ENCODE data around the gene IGFBP6. TPM values are rescaled to one million over a fixed set of nuclear protein-coding genes. Genes with fewer than 3 reads are reported as not detected.
A peak's percentile ranks its signal among the peaks of the same experiment; 100 is the strongest.

The IGFBP6 gene
- total and polyA plus RNA-seq, 7 donors, result 3.0 to 444 (median 133) TPM

DNA sequence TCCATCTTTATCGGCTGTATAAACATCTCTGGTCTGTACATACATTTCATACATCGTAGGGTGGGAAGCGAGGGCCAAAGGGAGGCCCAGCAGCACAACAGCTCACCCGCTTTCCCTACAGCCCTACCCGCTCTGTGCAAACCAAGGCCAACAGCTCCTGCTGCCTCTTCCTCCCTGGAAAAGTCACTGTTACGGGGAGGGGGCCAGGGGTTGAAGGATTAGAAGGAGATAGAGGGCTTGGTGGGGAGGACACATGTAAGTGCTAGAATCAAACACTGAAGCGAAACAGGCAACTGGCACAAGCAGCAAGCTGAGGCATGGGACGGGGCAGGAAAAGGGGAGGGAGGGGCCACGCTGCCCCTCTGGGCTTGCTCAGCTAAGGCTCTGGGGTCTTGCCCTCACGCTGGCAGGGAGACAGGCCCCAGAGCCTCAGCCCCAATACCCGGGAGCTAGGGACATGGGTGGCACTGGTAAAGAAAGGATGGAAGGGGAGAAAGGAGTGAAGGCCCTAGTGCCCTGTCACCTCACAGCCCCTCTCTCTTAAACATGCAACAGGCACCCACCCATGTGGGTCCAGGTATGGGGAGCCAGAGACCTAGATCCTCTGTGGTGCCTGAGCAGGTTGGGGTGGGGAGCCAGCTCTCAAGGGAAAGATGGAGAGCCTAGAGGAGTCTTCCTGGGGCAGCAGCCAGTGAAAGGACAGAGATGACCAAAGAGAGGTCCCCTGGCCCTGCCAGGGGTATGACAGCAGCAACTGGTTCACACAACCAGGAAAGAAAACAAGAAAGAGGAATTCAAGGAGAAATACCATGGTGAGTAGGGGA is 32.6 kb upstream of the IGFBP6 start:
- Histone ChIP-seq H3K9me3 (no peaks in the 10 kb centered on the region), H3K36me3 (peaks cover 3 to 91% (median 19%) of the 10 kb centered on the region in 4 donors), H3K27ac (peak overlapping the region; percentile 64 to 83 (median 66)), H3K4me1 (peaks cover 0 to 69% (median 52%) of the 10 kb centered on the region in 4 donors), H3K27me3 (no peaks in the 10 kb centered on the region), H3K4me3 (no peak overlapping the region)
- 90 to 94% methylated on average over 11 of the region's 11 CpGs for WGBS, 2 donors
- TF ChIP-seq POLR2AphosphoS5 (IDR thresholded peaks at IDR 0.05), result peak in 1 of 4 donors; percentile 31
- TF ChIP-seq EP300 (IDR thresholded peaks at IDR 0.05), result no peak
- TF ChIP-seq, protein P1, sequence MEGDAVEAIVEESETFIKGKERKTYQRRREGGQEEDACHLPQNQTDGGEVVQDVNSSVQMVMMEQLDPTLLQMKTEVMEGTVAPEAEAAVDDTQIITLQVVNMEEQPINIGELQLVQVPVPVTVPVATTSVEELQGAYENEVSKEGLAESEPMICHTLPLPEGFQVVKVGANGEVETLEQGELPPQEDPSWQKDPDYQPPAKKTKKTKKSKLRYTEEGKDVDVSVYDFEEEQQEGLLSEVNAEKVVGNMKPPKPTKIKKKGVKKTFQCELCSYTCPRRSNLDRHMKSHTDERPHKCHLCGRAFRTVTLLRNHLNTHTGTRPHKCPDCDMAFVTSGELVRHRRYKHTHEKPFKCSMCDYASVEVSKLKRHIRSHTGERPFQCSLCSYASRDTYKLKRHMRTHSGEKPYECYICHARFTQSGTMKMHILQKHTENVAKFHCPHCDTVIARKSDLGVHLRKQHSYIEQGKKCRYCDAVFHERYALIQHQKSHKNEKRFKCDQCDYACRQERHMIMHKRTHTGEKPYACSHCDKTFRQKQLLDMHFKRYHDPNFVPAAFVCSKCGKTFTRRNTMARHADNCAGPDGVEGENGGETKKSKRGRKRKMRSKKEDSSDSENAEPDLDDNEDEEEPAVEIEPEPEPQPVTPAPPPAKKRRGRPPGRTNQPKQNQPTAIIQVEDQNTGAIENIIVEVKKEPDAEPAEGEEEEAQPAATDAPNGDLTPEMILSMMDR (IDR thresholded peaks at IDR 0.05), result no peak
- TF ChIP-seq POLR2A (IDR thresholded peaks at IDR 0.05), result no peak
- peak; percentile 68 for DNase-seq
- intact Hi-C loops (cut with DNase I), result loop anchor here (5.0 kb wide), 1 partner anchor 132 kb away; no protein-coding TSS in a partner anchor

DNA sequence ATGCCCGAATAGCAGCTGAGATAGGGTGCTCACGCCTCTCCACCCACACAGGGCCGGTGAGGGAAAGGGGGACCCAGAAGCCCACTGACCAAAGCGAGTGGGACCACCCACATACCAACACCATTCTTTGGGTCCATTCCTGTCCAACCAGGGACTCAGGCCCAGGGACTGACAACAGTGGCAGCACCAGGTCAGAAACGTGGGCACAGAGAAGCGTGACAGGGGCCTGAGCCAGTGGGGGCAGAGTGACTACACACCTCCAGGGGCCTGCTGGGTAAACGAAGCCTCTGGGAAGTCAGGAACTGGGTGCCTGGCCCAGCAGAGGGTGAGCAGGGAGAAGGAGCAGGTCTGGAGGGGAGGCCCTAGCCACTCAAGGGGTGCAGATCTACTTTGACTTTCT is 32.0 kb upstream of the IGFBP6 start:
- TF ChIP-seq POLR2AphosphoS5 (IDR thresholded peaks at IDR 0.05) (peak in 2 of 4 donors; percentile 18 to 19), EP300 (IDR thresholded peaks at IDR 0.05) (no peak)
- peaks cover 0 to 68% (median 50%) of the 10 kb centered on the region in 4 donors for H3K4me1 ChIP-seq
- H3K4me3 ChIP-seq, result no peak overlapping the region
- 82 to 83% methylated on average over 7 of the region's 7 CpGs for WGBS, 2 donors
- H3K36me3 ChIP-seq, result peaks cover 0 to 91% (median 16%) of the 10 kb centered on the region in 4 donors
- no peaks in the 10 kb centered on the region for H3K9me3 ChIP-seq
- H3K27me3 ChIP-seq, result no peaks in the 10 kb centered on the region
- intact Hi-C loops (cut with DNase I), result loop anchor here (5.0 kb wide), 1 partner anchor 132 kb away; no protein-coding TSS in a partner anchor
- H3K27ac ChIP-seq, result peak overlapping the region; percentile 64 to 83 (median 66)
- DNase-seq, result peak; percentile 71

DNA sequence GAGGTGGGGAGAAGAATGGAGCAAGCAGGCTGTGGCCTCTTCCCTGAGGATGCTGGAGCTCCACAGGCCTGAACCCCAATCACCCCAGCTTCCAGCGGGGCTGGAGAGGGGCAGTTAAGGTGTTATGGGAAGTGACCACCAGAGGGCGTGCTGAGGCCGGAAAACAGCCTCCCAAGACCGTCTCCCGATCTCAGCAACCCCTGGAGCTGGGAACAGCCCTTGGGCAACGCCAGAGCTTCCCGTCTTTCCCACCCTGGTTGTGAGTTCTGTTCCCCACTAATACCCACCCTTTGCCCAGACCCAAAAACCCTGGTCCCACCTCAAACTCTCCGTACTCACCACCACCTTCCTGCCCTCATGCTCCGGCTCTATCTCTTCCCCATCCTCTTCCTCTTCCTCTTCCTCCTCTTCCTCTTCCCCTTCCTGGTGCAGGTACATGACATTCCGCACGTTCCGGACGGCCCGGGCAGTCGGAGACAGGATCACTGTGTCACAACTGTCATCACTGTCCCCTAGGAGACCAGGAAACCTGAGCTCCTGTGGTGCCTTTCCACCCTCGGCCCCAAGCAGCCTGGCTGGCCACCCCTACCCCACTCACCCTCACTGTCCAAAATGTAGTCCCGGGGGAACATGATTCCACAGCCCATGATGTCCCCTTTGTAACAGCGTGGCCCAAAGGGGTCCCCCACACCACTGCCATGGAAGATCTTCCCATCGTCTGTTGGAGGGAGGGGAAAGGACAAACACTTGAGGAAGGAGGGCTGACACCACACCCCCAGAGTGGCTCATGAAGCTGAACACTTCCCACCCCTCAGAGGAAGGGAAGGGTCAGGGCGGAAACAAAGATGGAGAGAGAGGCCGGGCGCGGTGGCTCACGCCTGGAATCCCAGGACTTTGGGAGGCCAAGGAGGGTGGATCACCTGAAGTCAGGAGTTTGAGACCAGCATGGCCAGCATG is 31.2 kb upstream of the IGFBP6 start:
- Histone ChIP-seq H3K27me3 (no peaks in the 10 kb centered on the region), H3K9me3 (no peaks in the 10 kb centered on the region), H3K4me3 (no peak overlapping the region), H3K36me3 (peaks cover 0 to 91% (median 16%) of the 10 kb centered on the region in 4 donors), H3K4me1 (peaks cover 0 to 66% (median 48%) of the 10 kb centered on the region in 4 donors), H3K27ac (peak overlapping the region; percentile 64 to 83 (median 66))
- TF ChIP-seq POLR2A (IDR thresholded peaks at IDR 0.05), result no peak
- TF ChIP-seq, protein P1 (IDR thresholded peaks at IDR 0.05), result peak; percentile 82 to 95 (median 90)
- peak in 3 of 4 donors; percentile 30 to 42 (median 38) for TF ChIP-seq POLR2AphosphoS5 (IDR thresholded peaks at IDR 0.05)
- no peak for TF ChIP-seq EP300 (IDR thresholded peaks at IDR 0.05)
- WGBS, 2 donors, result 43 to 51% methylated on average over 24 of the region's 24 CpGs
- intact Hi-C loops (cut with DNase I), result loop anchor here (1.0 to 5.0 kb wide), 2 partner anchors 33 to 131 kb away; no protein-coding TSS in a partner anchor
- peak; percentile 95 for DNase-seq

DNA sequence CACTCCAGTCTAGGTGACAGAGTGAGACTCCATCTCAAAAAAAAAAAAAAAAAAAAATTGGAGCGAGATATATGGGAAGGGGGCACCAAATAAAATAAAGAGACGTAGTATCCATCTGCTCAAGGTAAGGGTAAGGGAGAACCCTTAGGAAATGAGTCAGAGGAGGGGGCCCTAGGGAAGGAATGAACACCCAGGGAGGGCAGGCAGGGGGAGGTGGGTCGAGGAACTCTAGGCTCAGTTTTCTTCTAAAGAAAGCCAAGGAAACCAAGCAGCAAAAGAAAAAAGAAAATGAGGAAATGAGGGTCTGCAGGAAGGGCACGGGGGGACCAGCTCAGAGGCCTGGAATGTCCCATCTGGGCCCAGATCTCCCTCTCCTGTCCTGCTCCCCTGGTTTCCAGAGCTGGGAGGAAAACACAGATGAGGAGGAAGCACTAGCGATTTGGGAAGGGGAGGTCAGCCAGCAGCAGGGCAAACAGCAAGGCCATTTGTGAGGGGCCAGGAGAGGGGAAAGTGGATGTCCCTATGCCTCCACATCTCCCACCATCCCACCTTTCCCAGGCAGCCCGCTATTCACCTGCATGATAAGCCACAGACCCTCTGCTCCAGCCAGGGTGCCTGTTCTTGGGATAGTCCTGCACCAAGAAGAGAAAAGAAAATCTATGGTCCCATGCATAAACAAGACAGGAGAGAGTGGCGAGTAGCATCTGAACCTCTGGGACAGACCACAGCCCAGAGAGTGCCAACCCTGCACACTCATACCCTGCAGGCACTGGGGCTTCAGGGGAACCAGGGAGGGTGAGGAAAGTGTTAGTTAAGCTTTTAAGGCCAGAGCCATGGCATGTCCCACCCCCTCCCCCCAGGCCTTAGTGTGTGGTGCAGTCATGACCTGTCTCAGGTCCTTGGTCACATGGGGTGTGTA is 30.1 kb upstream of the IGFBP6 start:
- Histone ChIP-seq H3K36me3 (peaks cover 0 to 81% (median 16%) of the 10 kb centered on the region in 4 donors), H3K4me1 (peaks cover 0 to 66% (median 49%) of the 10 kb centered on the region in 4 donors)

More for the DNA sequence above, 30.1 kb upstream of the IGFBP6 start:
- DNase-seq, result peak; percentile 51
- intact Hi-C loops (cut with DNase I), result loop anchor here (5.0 kb wide), 1 partner anchor 130 kb away; no protein-coding TSS in a partner anchor
- TF ChIP-seq POLR2AphosphoS5 (IDR thresholded peaks at IDR 0.05) (peak in 1 of 4 donors; percentile 7), EP300 (IDR thresholded peaks at IDR 0.05) (no peak)
- H3K27ac ChIP-seq, result peak overlapping the region in 1 of 4 donors; percentile 83
- no peaks in the 10 kb centered on the region for H3K9me3 ChIP-seq
- no peak overlapping the region for H3K4me3 ChIP-seq
- H3K27me3 ChIP-seq, result no peaks in the 10 kb centered on the region
- 82 to 89% methylated on average over 7 of the region's 7 CpGs for WGBS, 2 donors

Measured in sigmoid colon (tissue), 7 donors.